ENCODE results near the gene TMEM38A. TPM values are rescaled to one million over a fixed set of nuclear protein-coding genes. Genes with fewer than 3 reads are reported as not detected.

The TMEM38A gene
- total and polyA plus RNA-seq, 9 of the 15 experiments (the other 6 are each of a cell fraction or from before 2014, with no cell fraction given): 0.35 to 2.1 (median 1.2) TPM

- H3K27ac ChIP-seq (ENCODE audit: extremely low read depth, low read depth, low read length): no peak overlapping the region
- in situ Hi-C loops (cut with MboI): no loop called here
- ChIA-PET POLR2A (interaction anchor here (0.8 kb wide), 1 partner anchor 36 kb away, joined by 3 read pairs; no protein-coding TSS in a partner anchor), CTCF (ENCODE audit: low intra/inter-chr PET ratio) (no interaction called here)
- intact Hi-C loops (cut with micrococcal nuclease): loop anchor here (10.0 kb wide), 1 partner anchor 76 kb away; the partner anchor contains the start of gene CHERP
- H2AFZ ChIP-seq (ENCODE audit: low read depth, low read length): no peak overlapping the region
- H3K4me1 ChIP-seq (replicated peaks in 1 of 2; ENCODE audit: control insufficient read depth in 2 of 2, insufficient read depth in 2 of 2, low read length in 2 of 2): peaks cover 2 to 8% of the 10 kb centered on the region in 2 experiments; a peak in 4 of 5 replicates
- H3K79me2 ChIP-seq (ENCODE audit: control insufficient read depth, insufficient read depth, low read length): peaks cover 100% of the 10 kb centered on the region
- TF ChIP-seq ZNF316 (IDR thresholded peaks at IDR 0.05): peak; percentile 49; the same call in 1 of the 2 replicates
- no peak for TF ChIP-seq ZNF3 (CRISPR knock-in tag; IDR thresholded peaks at IDR 0.05)
- 53% methylated on average over 3 of the region's 3 CpGs for WGBS (ENCODE audit: insufficient coverage, low coverage, missing lambda C conversion rate)
- H3K4me2 ChIP-seq (ENCODE audit: insufficient read depth, low read length): no peak overlapping the region
- BruUV-seq (replicated peaks): no TSS peak
- H3K9me1 ChIP-seq (ENCODE audit: control insufficient read depth, insufficient read depth, low read length): peaks cover 15% of the 10 kb centered on the region
- no peaks in the 10 kb centered on the region for H3K9me3 ChIP-seq (replicated peaks; ENCODE audit: control insufficient read depth, insufficient read depth, low read depth, low read length)
- FAIRE-seq (no peak), DNase-seq (ENCODE audit: extremely low read depth in 1 of 4, low spot score in 3 of 4) (no peak), ATAC-seq (no peak)
- no peak overlapping the region for H3K9ac ChIP-seq (ENCODE audit: insufficient read depth in 1 of 2, low read depth in 2 of 2, low read length in 2 of 2)
- H3K4me3 ChIP-seq: no peak overlapping the region
- H3K36me3 ChIP-seq (ENCODE audit: control insufficient read depth, insufficient read depth, low read length): peaks cover 45% of the 10 kb centered on the region
- H3K27me3 ChIP-seq (ENCODE audit: control insufficient read depth in 2 of 2, insufficient read depth in 2 of 2, low read length in 2 of 2): no peaks in the 10 kb centered on the region
- peaks cover 96% of the 10 kb centered on the region for H4K20me1 ChIP-seq (replicated peaks; ENCODE audit: control insufficient read depth, insufficient read depth, low read length)
Observed at GRCh38 chr19:16620584-16620983, 40.4 kb upstream of the TMEM38A start.

- intact Hi-C loops (cut with micrococcal nuclease) (loop anchor here (10.0 kb wide), 1 partner anchor 76 kb away; the partner anchor contains the start of gene CHERP), in situ Hi-C loops (cut with MboI) (no loop called here)
- peaks cover 3 to 9% of the 10 kb centered on the region in 2 experiments; a peak in 4 of 5 replicates for H3K4me1 ChIP-seq (replicated peaks in 1 of 2; ENCODE audit: control insufficient read depth in 2 of 2, insufficient read depth in 2 of 2, low read length in 2 of 2)
- BruUV-seq (replicated peaks): no TSS peak
- H3K9me1 ChIP-seq (ENCODE audit: control insufficient read depth, insufficient read depth, low read length): peaks cover 9% of the 10 kb centered on the region
- no peak overlapping the region for H3K4me2 ChIP-seq (ENCODE audit: insufficient read depth, low read length)
- ATAC-seq: no peak
- peaks cover 96% of the 10 kb centered on the region for H4K20me1 ChIP-seq (replicated peaks; ENCODE audit: control insufficient read depth, insufficient read depth, low read length)
- H2AFZ ChIP-seq (ENCODE audit: low read depth, low read length): no peak overlapping the region
- ChIA-PET CTCF (ENCODE audit: low intra/inter-chr PET ratio) (no interaction called here), POLR2A (interaction anchor here (0.8 to 1.8 kb wide), 3 partner anchors 8 to 37 kb away, joined by 3 to 5 read pairs (median 3); no protein-coding TSS in a partner anchor)
- H3K4me3 ChIP-seq: no peak overlapping the region
- no peak for DNase-seq (ENCODE audit: extremely low read depth in 1 of 4, low spot score in 3 of 4)
- H3K27ac ChIP-seq (ENCODE audit: extremely low read depth, low read depth, low read length): no peak overlapping the region
- peak overlapping the region in 1 of 2 experiments; percentile 14; a peak in 1 of 4 replicates for H3K9ac ChIP-seq (ENCODE audit: insufficient read depth in 1 of 2, low read depth in 2 of 2, low read length in 2 of 2)
- H3K36me3 ChIP-seq (ENCODE audit: control insufficient read depth, insufficient read depth, low read length): peaks cover 46% of the 10 kb centered on the region
- H3K9me3 ChIP-seq (replicated peaks; ENCODE audit: control insufficient read depth, insufficient read depth, low read depth, low read length): no peaks in the 10 kb centered on the region
- no peaks in the 10 kb centered on the region for H3K27me3 ChIP-seq (ENCODE audit: control insufficient read depth in 2 of 2, insufficient read depth in 2 of 2, low read length in 2 of 2)
- no peak for FAIRE-seq
- 64% methylated on average over 5 of the region's 7 CpGs for WGBS (ENCODE audit: insufficient coverage, low coverage, missing lambda C conversion rate)
- peaks cover 100% of the 10 kb centered on the region for H3K79me2 ChIP-seq (ENCODE audit: control insufficient read depth, insufficient read depth, low read length)
- no peak for TF ChIP-seq CCAR2 (IDR thresholded peaks at IDR 0.05; ENCODE audit: low read depth, low read length)
- no peak for TF ChIP-seq HDGF (IDR thresholded peaks at IDR 0.05)
- TF ChIP-seq SMAD3 (CRISPR knock-in tag; conservative IDR thresholded peaks at IDR 0.05): no peak
- no peak for TF ChIP-seq HSF4 (CRISPR knock-in tag; IDR thresholded peaks at IDR 0.05; ENCODE audit: borderline replicate concordance)
- TF ChIP-seq ZNF512 (tag; IDR thresholded peaks at IDR 0.05): no peak
- no peak for TF ChIP-seq PHF8 (IDR thresholded peaks at IDR 0.05; ENCODE audit: borderline replicate concordance, low read length)
- TF ChIP-seq CHD1 (IDR thresholded peaks at IDR 0.05; ENCODE audit: low read length): no peak
- no peak for TF ChIP-seq CBX2 (IDR thresholded peaks at IDR 0.05; ENCODE audit: insufficient read depth, low read length, poor library complexity, severe bottlenecking)
- no peak for TF ChIP-seq CSDE1 (IDR thresholded peaks at IDR 0.05)
- TF ChIP-seq RUNX1 (IDR thresholded peaks at IDR 0.05; ENCODE audit: low read depth): no peak
- no peak for TF ChIP-seq SAP30 (IDR thresholded peaks at IDR 0.05; ENCODE audit: borderline replicate concordance, insufficient read depth, low read depth, low read length, poor library complexity, severe bottlenecking)
- no peak for TF ChIP-seq ZNF232 (CRISPR knock-in tag; IDR thresholded peaks at IDR 0.05)
- TF ChIP-seq SP2 (IDR thresholded peaks at IDR 0.05; ENCODE audit: extremely low read depth, low read depth, low read length, poor library complexity, severe bottlenecking): no peak
Observed at GRCh38 chr19:16621165-16621800, 39.7 kb upstream of the TMEM38A start.
